ENCODE measurements around the gene C1QL4. TPM values are rescaled to one million over a fixed set of nuclear protein-coding genes. Genes with fewer than 3 reads are reported as not detected.
"Not testable (repeated sequence)": the region's sequence is repeated elsewhere in the genome, so short reads cannot be mapped to it uniquely, and the experiment has no call there.

Gene C1QL4
- total RNA-seq: 0.04 and 0.13 TPM in 2 replicates

DNA sequence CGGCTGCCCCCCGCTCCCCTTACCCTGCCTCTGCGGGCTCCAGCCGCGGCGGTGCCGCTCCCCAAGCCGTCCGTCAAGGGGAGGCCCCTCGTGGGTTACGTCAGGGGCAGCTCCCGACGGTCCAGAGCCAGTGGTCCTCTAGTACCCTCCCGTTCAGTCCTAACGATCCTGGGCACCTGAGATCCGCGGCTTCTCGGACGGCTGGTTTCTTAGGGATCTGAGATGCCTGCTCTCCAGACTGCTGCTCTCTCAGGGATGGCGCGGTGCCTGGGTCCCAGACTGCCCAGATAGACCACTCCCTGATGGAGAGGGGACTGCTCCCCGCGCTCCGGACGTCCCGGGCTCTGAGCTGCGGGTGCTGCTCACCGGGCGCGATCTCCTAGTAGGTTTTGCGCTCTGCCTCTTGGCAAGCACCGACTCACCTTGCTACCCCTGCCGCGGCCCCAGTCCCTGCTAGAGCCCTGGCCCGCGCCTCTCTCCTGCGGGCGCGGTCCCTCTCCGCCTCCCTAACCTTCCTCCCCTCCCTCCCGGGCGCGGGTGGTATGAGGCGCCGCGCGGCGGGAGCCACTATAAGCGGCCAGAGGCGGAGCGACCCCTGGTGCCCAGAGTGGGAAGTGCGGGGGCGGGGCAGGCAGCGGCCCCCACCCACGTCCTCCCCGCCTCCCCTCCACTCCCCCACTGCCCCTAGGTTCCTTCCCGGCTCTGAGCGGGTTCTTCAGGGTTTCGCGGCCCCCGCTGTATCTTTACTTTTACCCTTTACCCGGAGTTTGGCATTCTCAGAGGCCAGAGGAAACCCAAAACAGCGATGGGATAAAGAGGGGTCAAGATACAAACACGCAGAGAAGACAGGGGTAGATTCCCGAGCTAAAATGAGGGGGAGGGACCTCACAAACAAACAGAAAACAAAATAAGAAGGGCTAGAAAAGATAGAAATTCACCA lies at the start of gene C1QL4:
Gene C1QL4 (minus strand): TSS at position 544 of the 940 bp plus-strand sequence. CDS start 711 bp downstream, outside the sequence.
- DNase-seq (ENCODE audit: low read depth, low spot score): peak; percentile 13

DNA sequence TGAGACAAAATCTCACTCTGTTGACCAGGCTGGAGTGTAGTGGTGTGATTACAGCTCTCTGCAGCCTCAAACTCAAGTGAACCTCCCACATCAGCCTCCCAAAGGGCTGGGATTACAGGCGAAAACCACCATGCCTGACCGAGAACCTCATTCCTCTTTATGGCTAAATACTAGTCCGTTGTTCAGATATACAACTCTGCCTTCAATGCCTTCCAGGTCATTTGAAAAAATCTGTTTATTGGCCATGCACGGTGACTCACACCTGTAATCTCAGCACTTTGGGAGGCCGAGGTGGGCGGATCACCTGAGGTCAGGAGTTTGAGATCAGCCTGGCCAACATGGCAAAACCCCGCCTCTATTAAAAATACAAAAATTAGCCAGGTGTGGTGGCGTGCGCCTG lies 43.2 kb upstream of the C1QL4 start:
- DNase-seq (ENCODE audit: low read depth, low spot score): not testable (repeated sequence)

DNA sequence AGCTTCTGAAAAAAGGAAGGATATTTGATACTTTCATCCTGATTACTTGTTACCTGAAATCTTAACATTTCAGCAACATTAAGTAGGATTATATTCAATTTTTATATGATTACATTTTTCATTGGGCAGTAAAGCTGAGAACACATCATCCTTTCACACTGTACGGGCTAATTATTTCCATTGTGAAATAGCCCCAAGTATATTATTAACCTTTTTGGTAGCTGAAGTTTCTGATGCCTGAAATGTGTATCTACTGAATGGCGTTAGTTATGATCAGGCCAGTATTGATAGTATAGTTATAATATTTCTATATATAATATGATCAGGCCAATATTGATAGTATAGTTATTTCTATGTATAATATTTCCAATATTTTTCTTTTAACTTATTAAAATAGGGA lies 40.4 kb upstream of the C1QL4 start:
- no peak for DNase-seq (ENCODE audit: low read depth, low spot score)

DNA sequence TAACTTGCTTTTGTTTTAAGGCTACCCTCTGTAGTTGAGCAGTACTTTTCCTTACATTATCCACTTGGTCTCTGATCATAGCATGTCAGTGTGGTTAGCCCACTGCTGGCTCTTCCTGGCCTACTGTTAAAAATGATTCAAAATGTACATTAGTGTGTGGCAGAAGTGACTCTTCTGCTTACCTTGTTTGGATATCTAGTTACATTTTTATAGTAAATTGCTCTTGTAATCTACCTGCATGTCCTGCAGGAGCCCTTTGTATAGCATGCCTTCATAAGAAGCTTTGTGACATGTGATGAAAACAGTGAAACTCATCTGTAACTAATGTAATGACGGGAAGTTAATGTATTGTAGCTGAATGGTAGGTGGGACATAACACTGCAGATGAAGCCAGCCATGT lies 38.4 kb upstream of the C1QL4 start:
- DNase-seq (ENCODE audit: low read depth, low spot score): no peak

DNA sequence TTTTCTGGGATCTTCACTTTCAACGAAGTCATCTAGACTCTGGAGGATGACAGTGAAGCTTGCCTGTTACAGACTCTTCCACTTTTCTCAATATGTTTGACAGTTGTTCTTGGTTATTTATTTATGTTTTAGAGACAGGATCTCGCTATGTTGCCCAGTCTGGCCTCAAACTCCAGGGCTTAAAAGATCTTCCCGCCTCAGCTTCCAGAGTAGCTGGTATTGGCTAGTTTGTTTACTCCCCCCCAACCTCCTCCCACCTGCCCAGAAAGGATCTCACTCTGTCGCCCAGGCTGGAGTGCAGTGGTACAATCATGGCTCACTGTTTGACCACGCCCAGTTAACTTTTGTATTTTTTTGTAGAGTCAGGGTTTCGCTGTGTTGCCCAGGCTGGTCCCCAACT lies 33.6 kb upstream of the C1QL4 start:
- DNase-seq (ENCODE audit: low read depth, low spot score): no peak

DNA sequence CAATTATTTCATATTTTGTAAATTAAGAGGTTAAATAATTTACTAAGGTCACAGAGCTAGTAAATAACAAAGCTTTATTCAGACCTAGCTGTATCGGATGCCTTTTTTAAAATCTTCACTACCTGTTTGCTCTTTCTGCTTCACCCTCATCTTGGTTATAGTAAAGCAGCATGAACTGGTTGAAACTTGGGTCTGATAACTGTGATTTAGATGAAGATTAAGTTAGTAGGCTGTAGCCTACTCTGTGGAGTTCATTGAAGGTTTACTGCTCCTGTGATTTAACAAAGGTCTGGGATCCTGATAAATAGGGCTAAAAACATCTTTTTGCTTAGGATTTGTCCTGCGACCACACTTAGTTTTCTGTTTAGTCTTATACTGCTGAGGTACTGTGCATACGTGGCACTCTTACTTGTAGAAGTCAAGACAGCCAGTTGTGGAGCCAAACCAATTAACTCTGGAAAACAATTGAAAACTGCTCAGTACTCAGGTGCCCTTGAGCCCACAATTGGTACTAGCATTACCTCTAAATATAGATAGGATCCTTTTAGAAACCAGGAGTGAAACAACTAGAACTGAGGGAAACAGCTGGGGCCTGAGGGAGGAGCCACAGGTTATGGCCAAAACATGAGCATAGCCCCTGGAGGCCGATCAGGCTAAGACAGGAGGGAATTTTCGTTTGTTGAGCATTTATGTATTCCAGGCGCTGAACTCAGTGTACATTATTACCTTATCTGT lies 32.6 kb upstream of the C1QL4 start:
- DNase-seq (ENCODE audit: low read depth, low spot score): no peak

DNA sequence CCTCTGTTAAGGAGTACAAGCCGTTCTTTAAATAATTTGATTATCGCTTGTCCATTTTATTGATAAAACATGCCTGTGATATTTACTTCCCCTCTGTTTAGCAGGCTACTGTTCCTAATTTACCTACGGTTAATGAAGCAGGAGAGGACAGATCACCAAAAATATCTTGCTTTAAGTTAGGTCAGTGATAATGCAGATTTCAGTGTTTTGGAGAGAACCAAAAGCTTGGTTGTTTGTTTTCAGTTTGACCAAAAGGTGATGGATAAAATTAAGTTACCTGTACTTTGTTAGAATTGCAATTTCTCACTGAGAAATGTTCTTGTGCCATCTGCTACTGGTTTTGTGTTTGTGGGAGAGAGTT lies 31.2 kb upstream of the C1QL4 start:
- DNase-seq (ENCODE audit: low read depth, low spot score): no peak

DNA sequence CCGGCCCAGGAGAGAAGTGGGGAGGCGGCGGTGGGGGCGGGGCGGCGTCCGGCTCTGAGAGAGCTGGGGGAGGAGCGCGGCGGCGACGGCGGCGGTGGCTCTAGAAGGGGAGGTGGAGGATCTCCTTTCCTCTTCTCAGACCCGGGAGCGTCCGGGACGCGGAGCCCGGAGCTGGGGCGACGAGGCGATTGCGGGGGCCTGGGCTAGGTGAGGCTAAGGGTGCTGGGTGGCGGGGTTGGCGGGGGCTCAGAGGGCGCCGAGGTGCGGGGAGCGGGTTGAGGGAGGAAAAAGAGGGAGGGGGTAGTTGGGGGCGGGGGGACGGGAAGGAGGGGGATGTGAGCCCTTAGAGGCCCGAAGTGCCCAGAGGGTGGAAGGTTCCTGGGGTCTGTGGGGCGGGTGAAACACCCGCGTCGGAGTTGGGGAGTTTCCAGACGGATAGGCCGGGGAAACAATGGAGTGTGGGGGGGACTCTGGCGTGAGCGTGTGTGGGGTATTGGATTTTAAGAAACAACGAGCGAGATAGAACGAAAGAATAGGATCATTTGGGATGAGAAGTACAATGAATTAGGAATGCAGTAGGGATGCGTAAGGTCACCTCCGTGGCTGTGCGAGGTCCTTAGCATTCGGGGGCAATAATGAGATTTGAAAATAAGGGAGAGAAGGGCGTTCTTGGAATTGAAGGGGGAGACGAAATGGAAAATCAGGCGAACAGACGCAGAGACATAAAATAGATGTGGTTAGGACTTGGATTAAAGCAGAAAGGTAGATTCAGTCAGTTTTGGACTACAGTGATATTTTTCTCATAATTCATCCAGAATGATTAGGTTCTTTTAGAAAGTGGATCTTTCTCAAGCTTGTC lies 30.6 kb upstream of the C1QL4 start, which contains the start of gene SPATS2:
Gene SPATS2 (plus strand): TSS at position 82 of the 859 bp plus-strand sequence. CDS start 93,551 bp downstream, outside the sequence.
- DNase-seq (ENCODE audit: low read depth, low spot score): no peak

DNA sequence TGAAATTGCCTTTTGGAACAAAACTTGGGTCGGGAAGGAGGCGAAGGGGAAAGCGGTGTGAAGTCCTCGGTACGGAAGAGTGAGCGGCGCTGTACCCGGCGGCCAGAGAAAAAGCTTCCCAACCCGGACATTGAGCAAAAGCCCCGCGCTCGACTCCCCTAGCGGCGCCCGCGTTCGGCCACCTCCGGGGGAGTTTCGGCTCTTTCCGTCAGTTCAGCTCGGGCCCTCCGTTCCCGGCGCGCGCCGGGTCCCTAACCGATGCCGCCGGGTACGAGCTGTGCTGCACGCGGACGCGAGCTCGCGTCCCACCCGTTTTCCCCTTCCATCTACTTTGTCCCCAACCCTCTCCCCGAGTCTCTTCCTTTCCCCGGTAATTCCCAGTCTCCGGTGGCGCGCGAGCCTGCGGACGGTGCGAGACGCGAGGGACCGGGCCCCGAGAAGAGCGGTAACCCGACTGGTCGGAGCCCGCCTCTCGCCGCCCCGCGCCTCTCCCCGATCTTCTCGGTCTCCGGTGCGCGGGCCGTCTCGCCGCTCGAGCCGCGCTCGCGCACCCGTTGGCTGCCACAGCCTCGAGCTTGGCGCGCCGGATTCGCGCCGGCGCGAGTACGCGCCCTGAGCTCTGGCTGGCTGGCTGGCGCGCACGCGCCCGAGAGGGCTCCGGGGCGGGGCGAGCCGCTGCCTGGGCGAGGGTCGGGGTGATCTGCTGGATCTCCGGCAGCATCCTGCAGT lies 29.8 kb upstream of the C1QL4 start:
- DNase-seq (ENCODE audit: low read depth, low spot score): peak; percentile 81

DNA sequence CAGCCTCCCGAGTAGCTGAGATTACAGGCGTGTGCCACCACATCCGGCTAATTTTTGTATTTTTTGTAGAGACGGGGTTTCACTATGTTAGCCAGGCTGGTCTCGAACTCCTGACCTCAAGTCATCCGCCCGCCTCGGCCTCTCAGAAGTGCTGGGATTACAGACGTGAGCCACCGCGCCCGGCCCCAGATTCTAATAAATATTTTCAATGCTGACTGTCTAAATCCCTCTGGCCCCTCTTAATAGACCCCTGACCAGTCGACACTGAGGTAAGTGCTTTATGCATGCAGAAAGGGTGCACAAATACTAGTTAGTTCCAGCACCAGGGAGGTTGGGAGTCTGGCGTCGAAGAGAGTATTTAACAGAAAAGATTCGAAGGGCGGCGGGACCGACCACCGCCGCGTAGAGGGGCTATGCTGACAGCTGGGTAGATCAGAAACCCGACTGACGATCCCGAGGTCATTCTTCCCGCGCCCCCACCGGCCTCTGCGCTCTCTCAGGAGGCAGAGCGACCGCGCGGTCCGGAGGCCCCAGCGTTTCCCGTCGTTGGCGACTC lies 29.2 kb upstream of the C1QL4 start:
- DNase-seq (ENCODE audit: low read depth, low spot score): no peak

DNA sequence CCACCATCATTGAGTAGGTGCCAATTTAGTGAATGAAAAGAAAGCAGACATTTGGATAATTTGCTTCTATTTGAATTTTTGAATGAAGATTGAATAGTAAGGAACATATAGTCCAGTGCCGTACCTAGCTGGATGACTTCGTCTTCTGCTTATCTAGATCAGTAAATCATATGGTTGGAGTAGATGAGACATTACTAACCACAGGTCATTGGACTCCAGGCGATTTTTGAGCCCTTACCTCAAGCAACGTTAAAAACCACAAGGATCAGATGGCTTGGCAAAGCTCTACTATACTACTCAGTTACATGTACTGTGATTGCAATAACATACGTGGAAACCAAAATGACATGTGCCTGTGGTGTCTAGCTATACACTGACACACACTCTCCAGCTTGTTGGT lies 28.6 kb upstream of the C1QL4 start:
- DNase-seq (ENCODE audit: low read depth, low spot score): no peak

DNA sequence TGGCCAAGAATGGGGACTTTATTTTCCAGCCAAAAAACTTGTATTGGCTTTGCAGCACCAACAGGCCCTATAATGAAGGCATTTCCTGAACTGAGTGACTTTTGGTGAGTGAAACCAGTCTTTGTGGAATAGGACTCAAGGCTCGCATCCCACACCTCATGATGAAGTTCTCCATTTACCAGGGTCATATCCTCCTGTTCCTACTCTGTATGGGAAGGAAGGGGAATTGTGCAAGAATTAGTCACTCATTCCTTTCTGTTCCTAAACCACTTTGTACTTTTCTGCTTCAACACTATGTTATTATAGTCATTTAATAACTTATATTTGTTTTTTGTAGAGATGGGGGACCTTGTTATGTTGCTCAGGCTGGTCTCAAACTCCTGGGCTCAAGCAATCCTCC lies 28.0 kb upstream of the C1QL4 start:
- DNase-seq (ENCODE audit: low read depth, low spot score): peak; percentile 63

DNA sequence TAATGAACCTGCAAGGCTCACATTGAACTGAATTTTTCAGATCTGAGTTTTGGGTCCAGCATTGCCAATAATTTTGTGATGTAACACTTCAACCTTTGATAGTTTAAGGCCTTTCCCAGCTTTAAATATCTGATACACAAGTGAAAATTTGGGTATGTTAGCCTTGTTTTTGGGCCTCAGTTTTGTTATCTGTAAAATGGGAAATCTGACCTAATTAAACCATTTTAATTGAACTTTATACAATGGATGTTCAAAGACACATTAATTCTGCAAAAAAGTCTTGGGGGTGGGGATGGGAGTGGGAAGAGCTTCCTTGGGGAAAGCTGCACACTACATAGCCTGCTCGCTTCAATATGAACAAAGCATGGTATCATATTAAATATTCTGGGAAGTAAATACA lies 25.1 kb upstream of the C1QL4 start:
- no peak for DNase-seq (ENCODE audit: low read depth, low spot score)

DNA sequence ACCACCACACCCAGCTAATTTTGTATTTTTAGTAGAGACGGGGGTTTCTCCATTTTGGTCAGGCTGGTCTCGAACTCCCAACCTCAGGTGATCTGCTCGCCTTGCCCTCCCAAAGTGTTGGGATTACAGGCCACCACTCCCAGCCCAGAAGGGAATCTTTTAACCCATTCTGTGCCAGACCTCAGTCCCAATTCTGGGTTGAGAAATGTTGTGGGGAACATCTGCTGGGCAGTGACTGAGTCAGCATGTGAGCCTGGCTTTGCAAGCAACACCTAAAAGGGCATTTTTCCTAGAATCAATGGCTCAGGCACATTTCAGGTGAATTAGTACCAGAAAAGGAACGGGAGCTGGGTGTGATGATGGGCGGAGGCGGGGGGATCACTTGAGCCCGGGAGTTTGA lies 22.7 kb upstream of the C1QL4 start:
- no peak for DNase-seq (ENCODE audit: low read depth, low spot score)

DNA sequence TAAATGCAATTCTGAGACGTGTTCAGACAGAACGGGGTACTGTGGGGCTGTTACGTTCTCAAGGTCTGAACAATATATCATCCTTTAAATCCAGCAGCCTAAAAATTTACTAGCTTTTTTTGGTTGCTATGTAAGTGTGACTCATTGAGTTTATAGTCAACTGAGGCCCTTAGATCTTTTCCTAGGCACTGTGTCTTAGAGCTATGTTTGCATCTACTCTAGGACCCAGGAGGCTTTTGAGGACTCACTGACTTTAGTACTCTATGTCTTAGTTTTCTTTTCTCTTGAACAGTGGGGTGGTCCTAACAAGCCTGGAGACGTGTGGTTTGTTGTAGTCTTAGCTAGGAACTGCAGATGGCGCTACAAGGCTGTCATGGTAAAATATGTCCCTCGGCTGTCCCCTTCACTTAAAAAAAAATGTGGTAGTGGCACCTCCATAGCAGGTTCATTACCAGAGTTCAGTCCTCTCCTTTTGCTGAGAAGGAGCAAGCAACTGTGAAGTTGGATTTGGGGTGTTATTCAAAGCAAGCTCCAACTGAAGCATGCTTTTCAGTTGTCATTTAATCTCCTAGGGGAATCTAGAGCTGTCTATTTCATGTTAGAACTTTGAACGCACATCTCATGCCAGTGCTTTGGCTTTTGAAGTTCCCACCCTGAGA lies 21.6 kb upstream of the C1QL4 start:
- no peak for DNase-seq (ENCODE audit: low read depth, low spot score)

DNA sequence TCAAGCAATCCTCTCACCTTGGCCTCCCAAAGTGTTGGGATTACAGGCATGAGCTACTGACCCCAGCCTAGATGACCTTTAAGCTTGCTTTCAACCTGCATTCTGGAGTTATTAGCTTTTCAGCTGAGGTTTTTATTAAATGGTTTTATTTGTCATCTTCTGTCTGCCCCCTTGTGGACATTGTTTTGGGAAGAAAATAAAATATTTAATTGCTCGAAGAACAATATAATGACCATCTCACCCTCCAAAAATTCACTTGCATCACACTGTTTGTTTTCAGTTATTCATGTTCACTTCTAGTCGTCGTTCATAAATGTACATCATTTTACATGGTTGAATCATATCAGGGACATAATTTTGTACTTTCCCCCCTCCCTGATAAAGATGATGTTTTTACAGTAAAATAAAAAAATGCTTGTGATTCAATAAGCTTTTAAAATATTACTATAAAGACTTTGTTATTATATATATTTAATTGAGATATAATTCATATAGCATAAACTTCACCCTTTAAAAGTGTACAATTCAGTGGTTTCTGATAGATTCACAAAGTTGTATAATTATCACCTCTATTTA lies 20.2 kb upstream of the C1QL4 start:
- no peak for DNase-seq (ENCODE audit: low read depth, low spot score)

DNA sequence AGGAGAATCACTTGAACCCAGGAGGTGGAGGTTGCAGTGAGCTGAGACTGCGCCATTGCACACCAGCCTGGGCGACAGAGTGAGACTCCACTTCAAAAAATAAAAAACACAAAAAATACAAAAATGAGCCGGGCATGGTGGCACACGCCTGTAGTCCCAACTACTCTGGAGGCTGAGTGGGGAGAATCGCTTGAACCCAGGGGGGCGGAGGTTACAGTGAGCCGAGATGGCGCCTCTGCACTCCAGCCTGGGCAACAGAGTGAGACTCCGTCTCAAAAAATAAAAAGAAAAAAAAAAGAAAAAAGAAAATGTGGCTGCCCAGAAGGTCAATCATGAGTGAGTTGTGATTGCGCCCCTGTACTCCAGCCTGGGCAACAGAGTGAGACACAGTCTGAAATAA lies 18.9 kb upstream of the C1QL4 start:
- DNase-seq (ENCODE audit: low read depth, low spot score): no peak

DNA sequence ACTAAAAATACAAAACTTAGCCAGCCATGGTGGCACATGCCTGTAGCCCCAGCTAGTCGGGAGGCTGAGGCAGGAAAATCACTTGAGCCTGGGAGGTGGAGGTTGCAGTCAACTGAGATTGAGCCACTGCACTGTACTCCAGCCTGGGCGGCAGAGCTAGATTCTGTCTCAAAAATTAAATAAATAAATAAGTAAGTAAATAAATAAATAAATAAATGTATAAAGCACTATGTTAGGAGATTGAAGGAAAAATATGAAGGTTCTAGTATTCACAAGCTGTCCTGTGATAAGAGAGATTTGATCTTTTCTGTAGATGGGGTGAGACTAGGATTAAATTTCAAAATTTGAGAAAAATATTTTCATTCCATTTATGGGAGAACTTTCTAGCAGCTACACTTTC lies 15.4 kb upstream of the C1QL4 start:
- DNase-seq (ENCODE audit: low read depth, low spot score): no peak

DNA sequence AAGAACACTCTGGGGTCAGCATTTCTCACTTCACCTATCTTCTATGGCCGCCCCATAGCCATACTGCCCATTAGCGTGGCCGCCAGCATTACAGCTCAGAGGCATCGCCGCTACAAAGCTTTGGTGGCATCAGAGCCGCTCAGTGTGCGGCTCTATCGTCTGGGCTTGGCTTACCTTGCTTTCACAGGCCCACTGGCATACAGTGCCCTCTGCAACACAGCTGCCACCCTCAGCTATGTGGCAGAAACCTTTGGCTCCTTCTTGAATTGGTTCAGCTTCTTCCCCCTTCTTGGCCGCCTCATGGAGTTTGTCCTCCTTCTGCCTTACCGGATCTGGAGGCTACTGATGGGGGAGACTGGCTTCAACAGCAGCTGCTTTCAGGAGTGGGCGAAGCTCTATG lies 12.3 kb upstream of the C1QL4 start:
- no peak for DNase-seq (ENCODE audit: low read depth, low spot score)

DNA sequence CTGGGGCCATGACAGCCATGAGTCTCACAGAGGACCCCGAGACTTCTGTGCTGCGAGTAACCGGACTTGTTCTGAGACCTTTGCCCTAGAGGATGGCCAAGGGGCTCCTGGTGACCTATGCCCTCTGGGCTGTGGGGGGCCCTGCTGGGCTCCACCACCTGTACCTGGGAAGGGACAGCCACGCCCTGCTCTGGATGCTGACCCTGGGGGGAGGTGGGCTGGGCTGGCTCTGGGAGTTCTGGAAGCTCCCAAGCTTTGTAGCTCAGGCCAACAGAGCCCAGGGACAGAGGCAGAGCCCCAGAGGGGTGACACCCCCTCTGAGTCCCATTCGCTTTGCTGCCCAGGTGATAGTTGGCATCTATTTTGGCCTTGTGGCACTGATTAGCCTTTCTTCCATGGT lies 11.8 kb upstream of the C1QL4 start:
- DNase-seq (ENCODE audit: low read depth, low spot score): no peak
